Natural killer cell (primary cell): ENCODE results near the gene MAST4. TPM values are rescaled to one million over a fixed set of nuclear protein-coding genes. Genes with fewer than 3 reads are reported as not detected.

Experiments
- ATAC-seq, 3 donors: fragments of 150-1000 bp in 2 of 3; fragments of 200-7000 bp in 1 of 3; cut with Tn5 transposase; 1 replicate in 1 of 3; 2 replicates in 2 of 3; pipeline ENCODE4 v1.10.0; 2021; ENCODE audit warnings: mild to moderate bottlenecking in 2 of 3, moderate library complexity in 2 of 3
- DNase-seq, 2 donors: peaks; one replicate each; pipeline versions ENCODE4 v3.0.0 to v3.0.0-alpha.2; 2013 to 2021; ENCODE audit warnings: mixed read lengths in 1 of 2
- H3K27ac ChIP-seq: one replicate; pipeline ENCODE4 v1.5.1; 2013; ENCODE audit warnings: mild to moderate bottlenecking, low read length
- H3K27me3 ChIP-seq: one replicate; pipeline ENCODE4 v1.6.1; 2013; ENCODE audit warnings: low read length; ENCODE audit not compliant: control insufficient read depth, insufficient read depth
- H3K36me3 ChIP-seq: one replicate; pipeline ENCODE4 v1.6.1; 2013; ENCODE audit warnings: low read length; ENCODE audit not compliant: control insufficient read depth, insufficient read depth
- H3K4me1 ChIP-seq: one replicate; pipeline ENCODE4 v1.6.1; 2013; ENCODE audit warnings: low read length; ENCODE audit not compliant: control insufficient read depth, insufficient read depth
- H3K4me3 ChIP-seq: one replicate; pipeline ENCODE4 v1.5.1; 2013; ENCODE audit warnings: low read length
- H3K9me3 ChIP-seq: one replicate; pipeline ENCODE4 v1.6.1; 2013; ENCODE audit warnings: low read length; ENCODE audit not compliant: control insufficient read depth, insufficient read depth
- H3K27ac Mint-ChIP-seq, 2 donors: one replicate each; pipeline ENCODE4 v1.8.0; 2022; ENCODE audit warnings: mild to moderate bottlenecking in 2 of 2, mixed read lengths in 2 of 2, moderate library complexity in 1 of 2
- H3K27me3 Mint-ChIP-seq, 2 donors: one replicate each; pipeline ENCODE4 v1.8.0; 2022; ENCODE audit warnings: low read depth in 2 of 2, mixed read lengths in 2 of 2
- H3K36me3 Mint-ChIP-seq: one replicate; pipeline ENCODE4 v1.8.0; 2022; ENCODE audit warnings: mixed read lengths
- H3K4me1 Mint-ChIP-seq, 2 donors: one replicate each; pipeline ENCODE4 v1.8.0; 2022; ENCODE audit warnings: mixed read lengths in 2 of 2
- H3K4me3 Mint-ChIP-seq: one replicate; pipeline ENCODE4 v1.8.0; 2022; ENCODE audit warnings: mild to moderate bottlenecking, moderate library complexity, mixed read lengths
- H3K9me3 Mint-ChIP-seq, 2 donors: one replicate each; pipeline ENCODE4 v1.8.0; 2022; ENCODE audit warnings: mixed read lengths in 2 of 2
- CTCF ChIP-seq: fragments of 200-600 bp; IDR thresholded peaks from one replicate; pipeline ENCODE4 v1.8.0; 2022; ENCODE audit warnings: antibody characterized with exemption
- WGBS: methylation state at CpG from one replicate; pipeline ENCODE4 v1.1.7; 2013; ENCODE audit warnings: missing lambda C conversion rate; ENCODE audit not compliant: insufficient coverage; 5-methylcytosine and 5-hydroxymethylcytosine counted together
- intact Hi-C: fragments of 100-400 bp; cut with micrococcal nuclease; formaldehyde crosslinking; loops from one replicate; pipeline ENCODE4 v1.14.2; 2022
- total RNA-seq, 4 donors: library from RNA; stranded (reverse); fragments of 120-200 nt in 1 of 4; gene quantifications; one replicate each; pipeline versions ENCODE4 v1.2.3 to v1.2.4, GENCODE V29; 2013 to 2022

MAST4 gene
- total RNA-seq, 3 donors from 2014 or later (not counting 1 experiment from before 2014, with no cell fraction given) = 6.5 to 14.1 (median 12.7) TPM

GRCh38 chr5:66939094-66939493, 342.9 kb downstream of the MAST4 start:
- H3K9me3 Mint-ChIP-seq = peaks cover 2 to 5% of the 10 kb centered on the region in 2 donors
- no peaks in the 10 kb centered on the region for H3K9me3 ChIP-seq
- H3K27me3 ChIP-seq = no peaks in the 10 kb centered on the region
- intact Hi-C loops = no loop called here
- H3K36me3 Mint-ChIP-seq = no peaks in the 10 kb centered on the region
- no CpG with 5 or more reads among the region's 2 CpGs for WGBS
- no peak overlapping the region for H3K4me3 Mint-ChIP-seq
- no peak overlapping the region for H3K4me3 ChIP-seq
- no peaks in the 10 kb centered on the region for H3K36me3 ChIP-seq
- no peak overlapping the region for H3K27ac Mint-ChIP-seq
- no peaks in the 10 kb centered on the region for H3K4me1 ChIP-seq
- H3K4me1 Mint-ChIP-seq = no peaks in the 10 kb centered on the region
- DNase-seq (no peak), ATAC-seq (no peak)
- no peak for TF ChIP-seq CTCF
- peaks cover 0 to 6% of the 10 kb centered on the region in 2 donors for H3K27me3 Mint-ChIP-seq
- no peak overlapping the region for H3K27ac ChIP-seq

GRCh38 chr5:66945389-66946349, 349.5 kb downstream of the MAST4 start:
- no peaks in the 10 kb centered on the region for H3K27me3 ChIP-seq
- no peaks in the 10 kb centered on the region for H3K4me1 Mint-ChIP-seq
- no peak overlapping the region for H3K27ac ChIP-seq
- no peaks in the 10 kb centered on the region for H3K36me3 ChIP-seq
- 63% methylated on average over 4 of the region's 7 CpGs for WGBS
- DNase-seq = no peak
- no peak overlapping the region for H3K27ac Mint-ChIP-seq
- intact Hi-C loops = no loop called here
- peaks cover 6 to 22% of the 10 kb centered on the region in 2 donors for H3K27me3 Mint-ChIP-seq
- H3K9me3 Mint-ChIP-seq = no peaks in the 10 kb centered on the region
- TF ChIP-seq CTCF = no peak
- no peak for ATAC-seq
- H3K4me3 Mint-ChIP-seq = no peak overlapping the region
- no peaks in the 10 kb centered on the region for H3K36me3 Mint-ChIP-seq
- H3K9me3 ChIP-seq = no peaks in the 10 kb centered on the region
- H3K4me1 ChIP-seq = no peaks in the 10 kb centered on the region
- H3K4me3 ChIP-seq = no peak overlapping the region

GRCh38 chr5:66947458-66947857, 351.3 kb downstream of the MAST4 start:
- H3K27ac ChIP-seq = no peak overlapping the region
- no peak overlapping the region for H3K4me3 ChIP-seq
- H3K27me3 Mint-ChIP-seq = peaks cover 7 to 25% of the 10 kb centered on the region in 2 donors
- H3K36me3 ChIP-seq = no peaks in the 10 kb centered on the region
- H3K9me3 ChIP-seq = no peaks in the 10 kb centered on the region
- no peaks in the 10 kb centered on the region for H3K4me1 Mint-ChIP-seq
- TF ChIP-seq CTCF = no peak
- WGBS = 67% methylated on average over 2 of the region's 4 CpGs
- no peak overlapping the region for H3K4me3 Mint-ChIP-seq
- no peaks in the 10 kb centered on the region for H3K36me3 Mint-ChIP-seq
- H3K4me1 ChIP-seq = no peaks in the 10 kb centered on the region
- H3K9me3 Mint-ChIP-seq = no peaks in the 10 kb centered on the region
- intact Hi-C loops = no loop called here
- ATAC-seq (no peak), DNase-seq (no peak)
- H3K27ac Mint-ChIP-seq = no peak overlapping the region
- H3K27me3 ChIP-seq = no peaks in the 10 kb centered on the region
